Measurements from ENCODE around the gene TGFB1I1. TPM values are rescaled to one million over a fixed set of nuclear protein-coding genes. Genes with fewer than 3 reads are reported as not detected.

TGFB1I1 gene
- total and polyA plus RNA-seq, 2 of the 13 experiments (the other 11 are each of a cell fraction or from before 2014, with no cell fraction given), result 0.80 to 2.9 TPM

- FAIRE-seq (no peak), ATAC-seq (peak; percentile 44), DNase-seq (ENCODE audit: low spot score) (no peak)
- in situ Hi-C loops (cut with HindIII; ENCODE audit: extremely low pct_ligation_motif_present, low pct_unique_long_range_greater_than_20kb), result loop anchor here (25.0 kb wide), 1 partner anchor 223 kb away; the partner anchor contains the start of genes PYCARD, PYDC1 and TRIM72
- no peaks in the 10 kb centered on the region for H3K9me3 ChIP-seq (ENCODE audit: low read length)
- intact Hi-C loops (cut with micrococcal nuclease; ENCODE audit: unreplicated experiment), result no loop called here
- H3K4me3 ChIP-seq (replicated peaks in 1 of 3; ENCODE audit: insufficient read depth in 1 of 3, low read depth in 2 of 3, low read length in 3 of 3), result no peak overlapping the region
- H3K9ac ChIP-seq (ENCODE audit: insufficient read depth, low read depth, low read length), result no peak overlapping the region
- no peaks in the 10 kb centered on the region for H3K79me2 ChIP-seq (ENCODE audit: insufficient read depth, low read length)
- no peaks in the 10 kb centered on the region for H3K36me3 ChIP-seq (replicated peaks in 1 of 2; ENCODE audit: control insufficient read depth in 1 of 2, insufficient read depth in 2 of 2, low read length in 2 of 2)
- POLR2A ChIA-PET, result no interaction called here
- CTCF ChIA-PET (ENCODE audit: low intra/inter-chr PET ratio, low total read pairs), result no interaction called here
- H2AFZ ChIP-seq (ENCODE audit: low read length), result no peak overlapping the region
- no TSS peak for BruUV-seq (replicated peaks)
- no peaks in the 10 kb centered on the region for H3K4me1 ChIP-seq (ENCODE audit: insufficient read depth, low read length)
- peaks cover 1 to 23% of the 10 kb centered on the region in 2 experiments; a peak in 2 of 5 replicates for H3K27me3 ChIP-seq (ENCODE audit: control insufficient read depth in 1 of 2, insufficient read depth in 2 of 2, low read length in 2 of 2)
- H4K20me1 ChIP-seq (ENCODE audit: insufficient read depth, low read length), result no peaks in the 10 kb centered on the region
- no peak for TF ChIP-seq ZNF10 (CRISPR knock-in tag; IDR thresholded peaks at IDR 0.05; ENCODE audit: borderline replicate concordance, low read depth)
- TF ChIP-seq ATF7-NPFF (CRISPR knock-in tag; IDR thresholded peaks at IDR 0.05; ENCODE audit: low read depth), result no peak
- peak; percentile 58; the same call in 1 of the 2 replicates for TF ChIP-seq ZBTB33 (CRISPR knock-in tag; IDR thresholded peaks at IDR 0.05)
- H3K4me2 ChIP-seq (ENCODE audit: low read depth, low read length), result no peak overlapping the region
- WGBS (ENCODE audit: low lambda C conversion rate), result 72% methylated on average over 29 of the region's 47 CpGs
- no peak overlapping the region for H3K27ac ChIP-seq (ENCODE audit: extremely low read length, insufficient read depth, low read length)
Observed at GRCh38 chr16:31435341-31436220, 36.4 kb upstream of the TGFB1I1 start.
